ENCODE data around the gene HTT. TPM values are rescaled to one million over a fixed set of nuclear protein-coding genes. Genes with fewer than 3 reads are reported as not detected.

HTT gene
- total RNA-seq, 1 experiment from 2014 or later: 64.4 TPM

- no peak for DNase-seq
- H3K4me1 Mint-ChIP-seq: no peaks in the 10 kb centered on the region
- Histone ChIP-seq H3K27ac (ENCODE audit: insufficient read length, low read depth, low read length) (no peak overlapping the region), H3K14ac (ENCODE audit: insufficient read depth, low read length) (no peak overlapping the region), H4K20me1 (ENCODE audit: control insufficient read depth, insufficient read depth, insufficient read length) (no peaks in the 10 kb centered on the region), H2BK20ac (ENCODE audit: low read depth, low read length, poor library complexity, severe bottlenecking) (no peak overlapping the region), H3T11ph (ENCODE audit: low read length) (no peak overlapping the region), H2AK5ac (ENCODE audit: insufficient read length, low read length) (no peak overlapping the region), H3K56ac (ENCODE audit: insufficient read length, low read depth, low read length) (no peak overlapping the region), H2BK120ac (ENCODE audit: low read depth, low read length, poor library complexity, severe bottlenecking) (no peak overlapping the region), H3K27me3 (ENCODE audit: insufficient read depth, low read length) (no peaks in the 10 kb centered on the region), H3K4me2 (ENCODE audit: insufficient read depth, insufficient read length, low read length) (no peak overlapping the region), H3K9me3 (ENCODE audit: control insufficient read depth, low read depth, low read length) (no peaks in the 10 kb centered on the region), H3K4ac (ENCODE audit: low read depth, low read length) (no peak overlapping the region), H2BK12ac (ENCODE audit: insufficient read length, low read depth, low read length) (no peak overlapping the region), H2BK15ac (ENCODE audit: low read depth, low read length) (no peak overlapping the region), H3K9ac (ENCODE audit: extremely low read depth, insufficient read length, low read length) (no peak overlapping the region), H3K23ac (ENCODE audit: insufficient read length, low read depth, low read length) (no peak overlapping the region), H4K5ac (ENCODE audit: insufficient read length, low read depth, low read length) (no peak overlapping the region), H3K23me2 (ENCODE audit: insufficient read length, low read depth, low read length, poor library complexity, severe bottlenecking) (no peaks in the 10 kb centered on the region), H3K4me1 (ENCODE audit: insufficient read depth, low read length) (no peaks in the 10 kb centered on the region), H4K91ac (ENCODE audit: insufficient read length, low read depth, low read length) (no peak overlapping the region), H3K79me2 (ENCODE audit: insufficient read depth, low read length) (no peaks in the 10 kb centered on the region), H2AFZ (ENCODE audit: low read length) (no peak overlapping the region), H2BK5ac (ENCODE audit: insufficient read length, low read length) (no peak overlapping the region), H3K79me1 (ENCODE audit: insufficient read depth, low read depth, low read length, poor library complexity, severe bottlenecking) (no peaks in the 10 kb centered on the region), H3K18ac (ENCODE audit: insufficient read length, low read depth, low read length) (no peak overlapping the region), H4K8ac (replicated peaks; ENCODE audit: insufficient read length, low read depth, low read length) (no peak overlapping the region)
- H3K9me3 Mint-ChIP-seq: no peaks in the 10 kb centered on the region
- H3K4me3 Mint-ChIP-seq: no peak overlapping the region
- H3K27ac Mint-ChIP-seq: no peak overlapping the region
- H3K27me3 Mint-ChIP-seq (ENCODE audit: low read depth): no peaks in the 10 kb centered on the region
- H3K36me3 Mint-ChIP-seq (ENCODE audit: insufficient read depth in 1 of 3, low read depth in 3 of 3): peaks cover 22 to 64% (median 60%) of the 10 kb centered on the region in 3 experiments; a peak in 6 of 7 replicates
- no CpG with 5 or more reads among the region's 7 CpGs for WGBS (ENCODE audit: extremely low coverage, insufficient read length, low lambda C conversion rate)
- no peak for TF ChIP-seq CTCF (conservative IDR thresholded peaks at IDR 0.05)
These were observed 52.6 kb downstream of the HTT start for GRCh38 chr4:3127112-3127511.
